H9 (cell line): Measurements from ENCODE around the gene ADAM30. TPM values are rescaled to one million over a fixed set of nuclear protein-coding genes. Genes with fewer than 3 reads are reported as not detected.

Experiments used
- DNase-seq: peaks from one replicate; pipeline ENCODE4 v3.0.0-alpha.2; 2017
- H2AFZ ChIP-seq: one replicate; pipeline ENCODE4 v1.6.1; 2013; ENCODE audit warnings: mild to moderate bottlenecking, low read length, control low read depth, moderate library complexity
- H2AK5ac ChIP-seq: 2 replicates; pipeline ENCODE4 v1.6.1; 2013; ENCODE audit warnings: low read length, control low read depth, mixed read lengths; ENCODE audit not compliant: insufficient read length
- H2BK120ac ChIP-seq: one replicate; pipeline ENCODE4 v1.6.1; 2013; ENCODE audit warnings: low read depth, mild to moderate bottlenecking, low read length, control low read depth, inconsistent platforms; ENCODE audit not compliant: poor library complexity, severe bottlenecking
- H2BK12ac ChIP-seq: 2 replicates; pipeline ENCODE4 v1.6.1; 2013; ENCODE audit warnings: low read length, control low read depth, mixed read lengths, low read depth; ENCODE audit not compliant: insufficient read length
- H2BK15ac ChIP-seq: 2 replicates; pipeline ENCODE4 v1.6.1; 2013; ENCODE audit warnings: low read depth, low read length, control low read depth
- H2BK20ac ChIP-seq: one replicate; pipeline ENCODE4 v1.6.1; 2013; ENCODE audit warnings: low read depth, mild to moderate bottlenecking, low read length, control low read depth, inconsistent platforms; ENCODE audit not compliant: poor library complexity, severe bottlenecking
- H2BK5ac ChIP-seq: 2 replicates; pipeline ENCODE4 v1.6.1; 2013; ENCODE audit warnings: low read length, control low read depth, mixed read lengths; ENCODE audit not compliant: insufficient read length
- H3K14ac ChIP-seq: 2 replicates; pipeline ENCODE4 v1.6.1; 2013; ENCODE audit warnings: low read length, control low read depth; ENCODE audit not compliant: insufficient read depth
- H3K18ac ChIP-seq: 2 replicates; pipeline ENCODE4 v1.6.1; 2013; ENCODE audit warnings: low read depth, mild to moderate bottlenecking, mixed read lengths, low read length, control low read depth; ENCODE audit not compliant: insufficient read length
- H3K23ac ChIP-seq: 2 replicates; pipeline ENCODE4 v1.6.1; 2013; ENCODE audit warnings: low read length, control low read depth, mixed read lengths, low read depth; ENCODE audit not compliant: insufficient read length
- H3K23me2 ChIP-seq: 2 replicates; pipeline ENCODE4 v1.6.1; 2013; ENCODE audit warnings: low read depth, mild to moderate bottlenecking, mixed read lengths, low read length, control low read depth; ENCODE audit not compliant: insufficient read length, poor library complexity, severe bottlenecking
- H3K27ac ChIP-seq: 2 replicates; pipeline ENCODE4 v1.5.1; 2013; ENCODE audit warnings: low read length, control low read depth, mixed read lengths, low read depth; ENCODE audit not compliant: insufficient read length
- H3K27me3 ChIP-seq: 2 replicates; pipeline ENCODE4 v1.6.1; 2013; ENCODE audit warnings: low read length, control low read depth, inconsistent platforms; ENCODE audit not compliant: insufficient read depth
- H3K4ac ChIP-seq: 2 replicates; pipeline ENCODE4 v1.6.1; 2013; ENCODE audit warnings: low read depth, mild to moderate bottlenecking, control low read depth, inconsistent platforms, low read length, moderate library complexity
- H3K4me1 ChIP-seq: 2 replicates; pipeline ENCODE4 v1.6.1; 2013; ENCODE audit warnings: low read length, control low read depth, inconsistent platforms; ENCODE audit not compliant: insufficient read depth
- H3K4me2 ChIP-seq: 2 replicates; pipeline ENCODE4 v1.6.1; 2013; ENCODE audit warnings: low read length, control low read depth, mixed read lengths; ENCODE audit not compliant: insufficient read length, insufficient read depth
- H3K56ac ChIP-seq: 2 replicates; pipeline ENCODE4 v1.6.1; 2013; ENCODE audit warnings: low read depth, mild to moderate bottlenecking, mixed read lengths, low read length, control low read depth; ENCODE audit not compliant: insufficient read length
- H3K79me1 ChIP-seq: 2 replicates; pipeline ENCODE4 v1.6.1; 2013; ENCODE audit warnings: low read depth, mild to moderate bottlenecking, moderate library complexity, low read length, control low read depth, inconsistent platforms; ENCODE audit not compliant: insufficient read depth, poor library complexity, severe bottlenecking
- H3K79me2 ChIP-seq: 2 replicates; pipeline ENCODE4 v1.6.1; 2013; ENCODE audit warnings: low read length, control low read depth, inconsistent platforms; ENCODE audit not compliant: insufficient read depth
- H3K9ac ChIP-seq: 2 replicates; pipeline ENCODE4 v1.6.1; 2013; ENCODE audit warnings: low read length, control low read depth, mixed read lengths; ENCODE audit not compliant: insufficient read length; ENCODE audit errors: extremely low read depth
- H3K9me3 ChIP-seq: one replicate; pipeline ENCODE4 v1.6.1; 2013; ENCODE audit warnings: low read depth, low read length, inconsistent platforms; ENCODE audit not compliant: control insufficient read depth
- H3T11ph ChIP-seq: one replicate; pipeline ENCODE4 v1.6.1; 2013; ENCODE audit warnings: mild to moderate bottlenecking, low read length, control low read depth, inconsistent platforms
- H4K20me1 ChIP-seq: one replicate; pipeline ENCODE4 v1.6.1; 2013; ENCODE audit not compliant: control insufficient read depth, insufficient read length, insufficient read depth
- H4K5ac ChIP-seq: 2 replicates; pipeline ENCODE4 v1.6.1; 2013; ENCODE audit warnings: low read depth, mild to moderate bottlenecking, mixed read lengths, low read length, control low read depth; ENCODE audit not compliant: insufficient read length
- H4K8ac ChIP-seq: replicated peaks from 2 replicates; pipeline ENCODE4 v1.6.1; 2013; ENCODE audit warnings: low read length, control low read depth, mixed read lengths, low read depth; ENCODE audit not compliant: insufficient read length
- H4K91ac ChIP-seq: 2 replicates; pipeline ENCODE4 v1.6.1; 2013; ENCODE audit warnings: low read depth, mild to moderate bottlenecking, moderate library complexity, mixed read lengths, low read length, control low read depth; ENCODE audit not compliant: insufficient read length
- H3K27ac Mint-ChIP-seq, 3 experiments: 2 replicates in 2 of 3; 3 replicates in 1 of 3; pipeline ENCODE4 v1.8.0; 2020 to 2021; ENCODE audit warnings: mixed read lengths in 3 of 3, mild to moderate bottlenecking in 1 of 3, moderate library complexity in 1 of 3
- H3K27me3 Mint-ChIP-seq: 2 replicates; pipeline ENCODE4 v1.8.0; 2021; ENCODE audit warnings: low read depth, mild to moderate bottlenecking, moderate library complexity, mixed read lengths
- H3K36me3 Mint-ChIP-seq, 3 experiments: 2 replicates in 2 of 3; 3 replicates in 1 of 3; pipeline ENCODE4 v1.8.0; 2020 to 2021; ENCODE audit warnings: low read depth in 3 of 3, mixed read lengths in 3 of 3; ENCODE audit not compliant: insufficient read depth in 1 of 3
- H3K4me1 Mint-ChIP-seq, 2 experiments: 2 replicates each; pipeline ENCODE4 v1.8.0; 2020; ENCODE audit warnings: mixed read lengths in 2 of 2
- H3K4me3 Mint-ChIP-seq, 2 experiments: 2 replicates in 1 of 2; 3 replicates in 1 of 2; pipeline ENCODE4 v1.8.0; 2020 to 2021; ENCODE audit warnings: mild to moderate bottlenecking in 2 of 2, mixed read lengths in 2 of 2, moderate library complexity in 1 of 2
- H3K9me3 Mint-ChIP-seq, 2 experiments: 2 replicates in 1 of 2; 3 replicates in 1 of 2; pipeline ENCODE4 v1.8.0; 2020; ENCODE audit warnings: mild to moderate bottlenecking in 2 of 2, mixed read lengths in 2 of 2, moderate library complexity in 1 of 2
- CTCF ChIP-seq: fragments of 200-600 bp; sonication (generic); conservative IDR thresholded peaks from 3 replicates; pipeline ENCODE4 v1.8.0; 2021; ENCODE audit warnings: antibody characterized with exemption, mild to moderate bottlenecking
- WGBS: extraction: QIAGEN DNeasy Blood & Tissue Kit; methylation state at CpG from one replicate; pipeline ENCODE4 v1.1.7; 2013; ENCODE audit warnings: missing lambda C conversion rate, low lambda C conversion rate, mixed read lengths; ENCODE audit not compliant: insufficient read length; ENCODE audit errors: extremely low coverage; 5-methylcytosine and 5-hydroxymethylcytosine counted together
- total RNA-seq: library from RNA; stranded (reverse); gene quantifications from 2 replicates; pipeline ENCODE4 v1.2.1, GENCODE V29; 2021

Gene ADAM30
- total RNA-seq, 1 experiment from 2014 or later: not detected

DNA sequence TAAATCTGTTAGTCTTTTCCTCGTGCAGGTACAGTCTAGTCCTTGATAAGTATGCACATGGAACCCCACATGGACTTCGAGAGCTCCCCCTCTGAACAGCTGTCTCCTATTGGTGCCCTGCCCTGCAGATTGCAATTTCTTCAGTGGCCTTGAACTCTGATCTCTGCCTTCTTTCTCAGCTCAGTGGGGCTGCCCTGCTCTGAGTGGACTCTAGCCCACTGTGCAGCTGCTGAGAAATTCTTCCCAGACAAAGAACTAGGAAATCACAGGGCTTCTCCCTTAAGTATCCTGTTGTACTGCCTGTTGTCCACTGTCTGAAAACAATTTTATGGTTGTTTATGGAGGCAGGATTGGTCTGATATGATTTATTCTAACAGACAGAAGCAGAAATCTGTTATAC is 38.2 kb downstream of the ADAM30 start:
- H3K79me2 ChIP-seq: no peaks in the 10 kb centered on the region
- peaks cover 2% of the 10 kb centered on the region for H3K23me2 ChIP-seq
- no peak overlapping the region for H4K91ac ChIP-seq
- no peaks in the 10 kb centered on the region for H3K9me3 Mint-ChIP-seq
- H3K4me2 ChIP-seq: no peak overlapping the region
- H3K36me3 Mint-ChIP-seq: no peaks in the 10 kb centered on the region
- peaks cover 2% of the 10 kb centered on the region for H3K27me3 Mint-ChIP-seq
- H3K14ac ChIP-seq: no peak overlapping the region
- no peak overlapping the region for H2BK5ac ChIP-seq
- H2AK5ac ChIP-seq: no peak overlapping the region
- H3K56ac ChIP-seq: no peak overlapping the region
- H3K4me1 Mint-ChIP-seq: no peaks in the 10 kb centered on the region
- no peak overlapping the region for H3K4ac ChIP-seq
- no peak overlapping the region for H3T11ph ChIP-seq
- no peaks in the 10 kb centered on the region for H3K4me1 ChIP-seq
- H4K8ac ChIP-seq: no peak overlapping the region
- H2BK120ac ChIP-seq: no peak overlapping the region
- H3K27ac ChIP-seq: no peak overlapping the region
- H3K9ac ChIP-seq: no peak overlapping the region
- H4K20me1 ChIP-seq: no peaks in the 10 kb centered on the region
- H3K23ac ChIP-seq: no peak overlapping the region
- no peaks in the 10 kb centered on the region for H3K9me3 ChIP-seq
- no peak overlapping the region for H2BK15ac ChIP-seq
- no peaks in the 10 kb centered on the region for H3K27me3 ChIP-seq
- no peak overlapping the region for H3K18ac ChIP-seq
- WGBS: no CpG with 5 or more reads among the region's 2 CpGs
- no peak overlapping the region for H3K4me3 Mint-ChIP-seq
- H4K5ac ChIP-seq: no peak overlapping the region
- H2AFZ ChIP-seq: no peak overlapping the region
- no peak for DNase-seq
- no peak overlapping the region for H2BK12ac ChIP-seq
- TF ChIP-seq CTCF: no peak
- H3K27ac Mint-ChIP-seq: no peak overlapping the region
- H2BK20ac ChIP-seq: no peak overlapping the region
- no peaks in the 10 kb centered on the region for H3K79me1 ChIP-seq
